AG10803 (cell line): ENCODE results near the gene PDIA5.

Source experiments
- DNase-seq: peaks from one replicate; pipeline ENCODE4 v3.0.0; 2010; ENCODE audit warnings: low read depth
- H3K4me3 ChIP-seq: 2 replicates; pipeline ENCODE4 v1.5.1; 2011; ENCODE audit warnings: mild to moderate bottlenecking, low read length, control low read depth
- TF ChIP-seq, protein P1 (sequence below): conservative IDR thresholded peaks from 2 replicates; pipeline ENCODE4 v1.5.1; 2011; ENCODE audit warnings: mild to moderate bottlenecking, low read length, control low read depth, inconsistent platforms

Gene PDIA5

DNA sequence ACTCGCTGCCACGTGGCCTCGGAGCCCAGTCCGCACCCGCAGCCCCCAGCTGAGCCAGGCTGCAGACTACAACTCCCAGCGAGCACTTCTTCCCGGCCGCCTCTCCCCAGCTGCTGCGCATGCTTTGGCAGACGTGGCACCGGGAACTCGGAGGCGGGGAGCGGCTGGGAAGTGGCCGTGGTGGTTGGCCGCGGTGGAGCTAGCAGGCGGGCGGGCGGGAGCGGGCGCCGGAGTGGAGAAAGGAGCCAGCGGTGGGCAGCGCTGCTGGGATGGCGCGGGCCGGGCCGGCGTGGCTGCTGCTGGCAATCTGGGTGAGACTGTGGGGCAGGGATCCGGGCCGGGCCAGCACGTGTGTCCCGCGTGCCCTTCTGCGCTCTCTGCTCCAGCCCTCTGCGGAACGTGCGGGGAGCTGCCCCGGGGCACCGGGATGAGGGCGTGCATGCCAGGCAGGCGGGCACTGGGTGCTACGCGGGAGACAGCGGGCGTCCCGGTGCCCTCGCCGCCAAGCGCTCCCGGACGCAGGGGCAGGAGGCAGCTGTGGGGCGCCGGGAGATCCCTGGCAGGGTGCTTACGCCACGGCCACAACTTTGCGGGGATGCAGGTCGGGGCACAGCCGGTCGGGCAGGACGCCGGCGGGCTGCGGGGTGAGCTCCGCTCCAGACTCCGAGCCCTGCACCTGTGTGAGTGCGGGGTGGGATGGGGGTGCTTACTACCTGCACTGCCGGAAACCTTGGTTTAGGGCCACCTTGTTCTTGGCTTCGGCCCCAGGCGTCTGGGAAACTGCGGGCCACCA lies at the start of gene PDIA5:
Gene PDIA5 (plus strand): TSS at position 130 of the 793 bp plus-strand sequence. CDS start 140 bp downstream, at position 270.
- DNase-seq, result peak; percentile 87
- TF ChIP-seq, protein P1, sequence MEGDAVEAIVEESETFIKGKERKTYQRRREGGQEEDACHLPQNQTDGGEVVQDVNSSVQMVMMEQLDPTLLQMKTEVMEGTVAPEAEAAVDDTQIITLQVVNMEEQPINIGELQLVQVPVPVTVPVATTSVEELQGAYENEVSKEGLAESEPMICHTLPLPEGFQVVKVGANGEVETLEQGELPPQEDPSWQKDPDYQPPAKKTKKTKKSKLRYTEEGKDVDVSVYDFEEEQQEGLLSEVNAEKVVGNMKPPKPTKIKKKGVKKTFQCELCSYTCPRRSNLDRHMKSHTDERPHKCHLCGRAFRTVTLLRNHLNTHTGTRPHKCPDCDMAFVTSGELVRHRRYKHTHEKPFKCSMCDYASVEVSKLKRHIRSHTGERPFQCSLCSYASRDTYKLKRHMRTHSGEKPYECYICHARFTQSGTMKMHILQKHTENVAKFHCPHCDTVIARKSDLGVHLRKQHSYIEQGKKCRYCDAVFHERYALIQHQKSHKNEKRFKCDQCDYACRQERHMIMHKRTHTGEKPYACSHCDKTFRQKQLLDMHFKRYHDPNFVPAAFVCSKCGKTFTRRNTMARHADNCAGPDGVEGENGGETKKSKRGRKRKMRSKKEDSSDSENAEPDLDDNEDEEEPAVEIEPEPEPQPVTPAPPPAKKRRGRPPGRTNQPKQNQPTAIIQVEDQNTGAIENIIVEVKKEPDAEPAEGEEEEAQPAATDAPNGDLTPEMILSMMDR, result no peak
- peak within 1 kb of the TSS; percentile 93 for H3K4me3 ChIP-seq

DNA sequence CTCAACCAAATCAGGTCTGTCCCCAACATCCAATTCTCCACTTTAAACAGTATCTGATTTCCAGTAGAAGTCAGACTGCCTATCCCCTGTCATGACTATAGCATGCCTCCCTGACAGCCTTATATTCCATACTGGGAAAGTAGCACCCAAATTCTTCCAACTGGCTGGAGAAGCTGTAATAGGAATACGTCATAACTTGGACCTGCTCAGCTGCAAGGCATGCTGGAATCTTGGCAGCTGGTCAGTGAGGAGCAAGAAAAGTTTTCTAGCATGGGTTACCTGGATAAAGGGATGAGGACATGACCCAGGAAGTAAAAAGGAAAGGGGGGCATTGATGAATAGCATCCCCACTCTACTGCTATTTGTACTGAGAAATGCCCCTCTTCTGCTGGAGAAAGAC lies 48.1 kb upstream of the PDIA5 start:
- TF ChIP-seq, protein P1, result no peak
- no peak for DNase-seq

DNA sequence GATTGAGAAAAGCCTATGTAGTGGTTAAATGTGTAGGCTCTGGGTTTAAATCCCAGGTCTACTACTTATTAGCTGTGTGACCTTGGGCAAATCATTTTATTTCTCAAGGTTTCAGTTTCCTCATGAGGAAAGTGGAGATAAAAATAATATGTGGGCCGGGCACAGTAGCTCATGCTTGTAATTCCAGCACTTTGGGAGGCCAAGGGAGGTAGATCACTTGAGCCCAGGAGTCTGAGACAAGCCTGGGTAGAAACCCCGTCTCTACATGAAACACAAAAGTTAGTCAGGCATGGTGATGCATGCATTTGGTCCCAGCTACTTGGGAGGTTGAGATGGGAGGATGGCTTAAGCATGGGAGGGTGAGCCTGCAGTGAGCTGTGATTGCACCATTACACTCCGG lies 47.7 kb upstream of the PDIA5 start:
- TF ChIP-seq, protein P1, result no peak
- H3K4me3 ChIP-seq, result no peak overlapping the region
- DNase-seq, result no peak

More for the DNA sequence above, 48.1 kb upstream of the PDIA5 start:
- no peak overlapping the region for H3K4me3 ChIP-seq

DNA sequence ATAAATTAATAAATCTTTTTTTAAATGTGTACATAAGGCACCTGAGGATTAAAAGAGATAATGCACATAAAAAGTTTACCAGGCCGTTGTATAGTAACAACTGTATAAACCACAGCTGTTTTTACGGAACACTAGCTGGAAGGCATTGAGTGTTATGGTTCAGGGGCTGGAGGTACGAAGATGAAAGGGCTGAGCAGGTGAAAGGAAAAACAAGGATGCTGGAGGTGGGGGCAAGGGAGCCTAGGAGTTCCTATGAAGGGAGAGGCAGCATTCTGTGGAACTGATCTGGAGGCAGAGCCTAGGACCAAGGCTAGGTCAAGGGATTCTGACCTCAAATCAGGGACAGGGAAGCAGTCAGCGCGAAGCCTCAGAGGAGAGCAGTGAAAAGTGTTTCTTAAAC lies 47.2 kb upstream of the PDIA5 start:
- no peak overlapping the region for H3K4me3 ChIP-seq
- DNase-seq, result no peak
- TF ChIP-seq, protein P1, result no peak

DNA sequence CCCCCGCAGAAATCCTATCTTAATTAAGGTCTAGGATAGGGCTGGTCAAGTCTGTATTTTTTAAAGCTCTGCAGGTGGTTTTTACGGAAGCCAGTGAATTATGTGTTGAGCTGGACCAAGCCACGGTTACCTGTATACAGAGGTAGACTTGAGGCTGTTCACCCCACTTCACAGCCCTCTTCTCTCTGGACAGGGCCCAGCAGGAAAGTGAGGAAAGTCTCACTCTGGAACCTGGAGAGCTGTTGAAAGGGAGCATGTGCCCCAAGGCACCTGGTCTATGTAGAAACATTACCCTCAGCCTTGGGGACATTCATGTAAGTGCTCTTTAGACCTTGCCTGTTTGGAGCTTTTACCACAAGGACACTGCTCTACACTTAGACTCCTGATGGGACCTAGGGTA lies 46.1 kb upstream of the PDIA5 start:
- TF ChIP-seq, protein P1, result no peak
- DNase-seq, result no peak
- no peak overlapping the region for H3K4me3 ChIP-seq

DNA sequence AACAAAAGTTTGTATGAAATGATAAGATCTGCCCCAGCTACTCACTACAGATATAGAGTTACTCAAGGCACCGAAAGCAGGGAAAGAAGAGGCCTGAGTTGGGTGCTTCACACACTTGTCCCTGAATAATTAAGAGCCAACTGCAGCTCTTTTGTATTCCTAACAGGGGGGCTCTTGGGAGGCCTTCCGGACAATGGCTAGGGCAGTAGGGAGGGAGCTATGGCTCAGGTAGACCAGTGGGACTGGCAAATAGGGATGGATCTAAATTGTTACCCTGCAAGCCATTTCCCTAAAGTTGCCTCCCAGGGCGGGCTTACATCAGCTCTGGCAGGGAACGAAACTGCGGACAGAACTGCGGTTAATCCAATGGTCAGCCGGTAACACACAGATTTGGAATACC lies 45.4 kb upstream of the PDIA5 start:
- TF ChIP-seq, protein P1, result no peak
- H3K4me3 ChIP-seq, result no peak overlapping the region
- no peak for DNase-seq

DNA sequence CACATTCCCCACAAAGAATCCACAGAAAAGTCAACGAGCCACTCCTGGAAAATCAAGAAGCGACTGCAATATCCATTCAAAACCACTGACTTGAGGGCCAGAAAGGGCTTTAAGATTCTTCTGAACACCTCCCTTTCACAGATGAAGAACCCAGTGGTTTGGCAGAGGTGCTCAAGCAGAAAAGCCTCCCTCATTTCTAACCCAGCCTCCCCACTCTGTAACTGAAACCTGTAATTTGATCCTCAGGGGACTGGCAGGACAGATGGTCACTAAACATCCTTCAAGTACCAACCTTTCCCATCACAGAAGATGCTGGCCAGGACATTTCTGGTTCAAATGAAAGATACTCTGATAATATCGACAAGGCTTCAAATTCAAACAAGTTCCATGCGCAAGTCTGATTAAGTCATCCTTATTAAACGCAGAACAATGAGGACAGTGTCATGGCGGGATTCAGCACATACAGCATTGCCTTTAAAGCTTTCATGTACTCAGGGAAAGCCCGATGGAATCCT lies 44.8 kb upstream of the PDIA5 start:
- no peak overlapping the region for H3K4me3 ChIP-seq
- DNase-seq, result no peak
- TF ChIP-seq, protein P1, result no peak
